Panc1 (cell line): ENCODE data around the gene NRG2.

Experiments used
- POLR2AphosphoS5 ChIP-seq: IDR thresholded peaks from 2 replicates; pipeline ENCODE4 v1.6.1; 2012; ENCODE audit warnings: mild to moderate bottlenecking, low read depth, low read length, moderate library complexity
- REST ChIP-seq, 2 experiments: IDR thresholded peaks; 2 replicates each; pipeline ENCODE4 v1.6.1; 2011 to 2012; ENCODE audit warnings: low read depth in 2 of 2, control low read depth in 1 of 2, low read length in 1 of 2, mild to moderate bottlenecking in 1 of 2, moderate library complexity in 1 of 2; ENCODE audit not compliant: insufficient read depth in 1 of 2
- TCF7L2 ChIP-seq: IDR thresholded peaks from 2 replicates; pipeline ENCODE4 v1.6.1; 2011; ENCODE audit warnings: mild to moderate bottlenecking, low read depth, low read length, inconsistent platforms
- TF ChIP-seq, protein P1 (sequence below): fragments of 450-650 bp; IDR thresholded peaks from 2 replicates; pipeline ENCODE4 v1.5.1; 2017; ENCODE audit warnings: mild to moderate bottlenecking

DNA sequence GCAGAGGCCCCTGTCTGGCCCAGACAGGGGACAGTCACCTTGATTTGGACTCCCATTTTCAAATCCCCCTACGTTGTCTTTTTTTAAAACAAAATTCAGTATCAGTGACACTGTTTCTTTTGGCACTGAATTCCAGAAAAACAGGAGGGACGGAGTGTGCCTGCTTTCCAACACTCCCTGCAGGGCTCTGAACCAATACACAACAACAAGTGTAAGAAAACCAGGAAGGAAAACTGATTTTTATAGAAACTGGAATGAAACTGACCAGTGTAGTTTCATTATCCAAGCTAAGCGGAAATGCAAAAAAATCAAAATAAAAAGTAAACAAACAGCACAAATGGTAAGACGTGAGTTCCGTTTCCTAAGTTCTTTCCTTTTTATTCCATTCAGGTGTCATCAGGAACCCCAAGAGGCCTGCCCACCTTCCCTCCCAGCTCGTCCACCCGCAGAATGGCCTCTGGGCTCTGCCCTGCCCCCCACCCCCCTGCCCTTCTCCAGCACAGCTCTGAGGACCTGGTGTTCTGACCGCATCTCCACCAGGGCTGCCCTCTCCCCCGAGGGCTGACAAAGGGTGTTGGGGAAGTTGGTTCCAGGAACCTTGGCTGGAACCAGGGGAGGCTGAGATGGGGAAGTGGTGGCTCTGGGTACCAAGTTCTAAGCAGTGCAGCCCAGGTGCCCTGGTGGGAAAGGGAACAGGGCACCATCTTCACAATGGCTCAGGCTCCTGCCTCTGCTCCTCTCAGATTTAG is 173.9 kb downstream of the NRG2 start:
- TF ChIP-seq, protein P1, sequence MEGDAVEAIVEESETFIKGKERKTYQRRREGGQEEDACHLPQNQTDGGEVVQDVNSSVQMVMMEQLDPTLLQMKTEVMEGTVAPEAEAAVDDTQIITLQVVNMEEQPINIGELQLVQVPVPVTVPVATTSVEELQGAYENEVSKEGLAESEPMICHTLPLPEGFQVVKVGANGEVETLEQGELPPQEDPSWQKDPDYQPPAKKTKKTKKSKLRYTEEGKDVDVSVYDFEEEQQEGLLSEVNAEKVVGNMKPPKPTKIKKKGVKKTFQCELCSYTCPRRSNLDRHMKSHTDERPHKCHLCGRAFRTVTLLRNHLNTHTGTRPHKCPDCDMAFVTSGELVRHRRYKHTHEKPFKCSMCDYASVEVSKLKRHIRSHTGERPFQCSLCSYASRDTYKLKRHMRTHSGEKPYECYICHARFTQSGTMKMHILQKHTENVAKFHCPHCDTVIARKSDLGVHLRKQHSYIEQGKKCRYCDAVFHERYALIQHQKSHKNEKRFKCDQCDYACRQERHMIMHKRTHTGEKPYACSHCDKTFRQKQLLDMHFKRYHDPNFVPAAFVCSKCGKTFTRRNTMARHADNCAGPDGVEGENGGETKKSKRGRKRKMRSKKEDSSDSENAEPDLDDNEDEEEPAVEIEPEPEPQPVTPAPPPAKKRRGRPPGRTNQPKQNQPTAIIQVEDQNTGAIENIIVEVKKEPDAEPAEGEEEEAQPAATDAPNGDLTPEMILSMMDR: no peak
- TF ChIP-seq REST (IDR thresholded peaks at IDR 0.05; ENCODE audit: insufficient read depth in 1 of 2, low read depth in 2 of 2, low read length in 1 of 2) (no peak), POLR2AphosphoS5 (no peak), TCF7L2 (no peak)
